RWPE2 (cell line): ENCODE measurements around the gene UBASH3A.

Experiments used
- ATAC-seq: fragments of 200-7000 bp; cut with Tn5 transposase; 3 replicates; pipeline ENCODE4 v1.9.1; 2021; ENCODE audit warnings: low read depth
- DNase-seq: peaks from one replicate; pipeline ENCODE4 v3.0.0-alpha.2; 2020; ENCODE audit warnings: low spot score
- H3K27ac ChIP-seq: fragments of 450-650 bp; 2 replicates; pipeline ENCODE4 v1.5.1; 2017; ENCODE audit warnings: mild to moderate bottlenecking; ENCODE audit not compliant: poor library complexity, severe bottlenecking
- H3K27me3 ChIP-seq: fragments of 250-450 bp; sonication (Bioruptor Pico); 2 replicates; pipeline ENCODE4 v1.5.1; 2021; ENCODE audit warnings: mild to moderate bottlenecking, moderate library complexity; ENCODE audit not compliant: insufficient read depth, poor library complexity, severe bottlenecking
- H3K36me3 ChIP-seq: fragments of 250-450 bp; sonication (Bioruptor Pico); 2 replicates; pipeline ENCODE4 v1.5.1; 2020; ENCODE audit warnings: low read depth, mild to moderate bottlenecking, moderate library complexity
- H3K4me1 ChIP-seq: fragments of 250-450 bp; sonication (Bioruptor Pico); 2 replicates; pipeline ENCODE4 v1.5.1; 2021; ENCODE audit warnings: mild to moderate bottlenecking, moderate library complexity; ENCODE audit not compliant: insufficient read depth, poor library complexity, severe bottlenecking
- H3K4me3 ChIP-seq: fragments of 250-450 bp; sonication (Bioruptor Pico); 2 replicates; pipeline ENCODE4 v1.5.1; 2021; ENCODE audit warnings: mild to moderate bottlenecking, moderate library complexity; ENCODE audit not compliant: severe bottlenecking
- H3K9me3 ChIP-seq: fragments of 250-450 bp; sonication (Bioruptor Pico); 2 replicates; pipeline ENCODE4 v1.5.1; 2021; ENCODE audit warnings: mild to moderate bottlenecking, moderate library complexity; ENCODE audit not compliant: severe bottlenecking
- CTCF ChIP-seq: fragments of 450-650 bp; IDR thresholded peaks from one replicate; pipeline ENCODE4 v1.5.1; 2017; ENCODE audit warnings: mild to moderate bottlenecking, moderate library complexity; ENCODE audit not compliant: poor library complexity, severe bottlenecking

The UBASH3A gene

GRCh38 chr21:42443876-42444744, 40.4 kb downstream of the UBASH3A start:
- Histone ChIP-seq H3K27me3 (no peaks in the 10 kb centered on the region), H3K36me3 (no peaks in the 10 kb centered on the region), H3K4me3 (no peak overlapping the region), H3K27ac (no peak overlapping the region), H3K9me3 (no peaks in the 10 kb centered on the region), H3K4me1 (no peaks in the 10 kb centered on the region)
- no peak for TF ChIP-seq CTCF
- no peak for DNase-seq
- no peak for ATAC-seq

GRCh38 chr21:42444745-42445059, 41.0 kb downstream of the UBASH3A start:
- Histone ChIP-seq H3K27ac (no peak overlapping the region), H3K4me3 (no peak overlapping the region), H3K4me1 (no peaks in the 10 kb centered on the region), H3K36me3 (no peaks in the 10 kb centered on the region), H3K27me3 (no peaks in the 10 kb centered on the region), H3K9me3 (no peaks in the 10 kb centered on the region)
- ATAC-seq, result no peak
- no peak for TF ChIP-seq CTCF
- DNase-seq, result no peak

- TF ChIP-seq CTCF, result no peak
- H3K27me3 ChIP-seq, result no peaks in the 10 kb centered on the region
- H3K27ac ChIP-seq, result no peak overlapping the region
- no peaks in the 10 kb centered on the region for H3K9me3 ChIP-seq
- ATAC-seq (no peak), DNase-seq (no peak)
- H3K36me3 ChIP-seq, result no peaks in the 10 kb centered on the region
- H3K4me3 ChIP-seq, result no peak overlapping the region
- H3K4me1 ChIP-seq, result no peaks in the 10 kb centered on the region
These were observed 41.6 kb downstream of the UBASH3A start for GRCh38 chr21:42445311-42445710.

GRCh38 chr21:42446531-42446930, 42.8 kb downstream of the UBASH3A start:
- no peak overlapping the region for H3K4me3 ChIP-seq

More at GRCh38 chr21:42446531-42446930, 42.8 kb downstream of the UBASH3A start:
- H3K27me3 ChIP-seq, result no peaks in the 10 kb centered on the region
- H3K4me1 ChIP-seq, result no peaks in the 10 kb centered on the region
- no peak overlapping the region for H3K27ac ChIP-seq
- DNase-seq, result no peak
- no peak for TF ChIP-seq CTCF
- no peaks in the 10 kb centered on the region for H3K36me3 ChIP-seq
- no peaks in the 10 kb centered on the region for H3K9me3 ChIP-seq
- no peak for ATAC-seq
